HAP-1 (cell line): Measurements from ENCODE around the gene TULP4.
"Not testable (repeated sequence)": the region's sequence is repeated elsewhere in the genome, so short reads cannot be mapped to it uniquely, and the experiment has no call there.

Experiments used
- DNase-seq, 2 experiments: peaks; one replicate each; pipeline ENCODE4 v3.0.0-alpha.2; 2016 to 2020; ENCODE audit warnings: low spot score in 2 of 2
- H3K27me3 ChIP-seq: fragments of 250-450 bp; sonication (Bioruptor Pico); 2 replicates; pipeline ENCODE4 v1.5.1; 2020; ENCODE audit warnings: low read depth, mild to moderate bottlenecking, moderate library complexity
- H3K36me3 ChIP-seq: fragments of 250-450 bp; sonication (Bioruptor Pico); replicated peaks from 2 replicates; pipeline ENCODE4 v1.5.1; 2020; ENCODE audit warnings: mild to moderate bottlenecking
- H3K4me1 ChIP-seq: fragments of 250-450 bp; sonication (Bioruptor Pico); 2 replicates; pipeline ENCODE4 v1.5.1; 2020; ENCODE audit warnings: mild to moderate bottlenecking
- H3K4me3 ChIP-seq: fragments of 250-450 bp; sonication (Bioruptor Pico); 2 replicates; pipeline ENCODE4 v1.5.1; 2020; ENCODE audit warnings: mild to moderate bottlenecking, moderate library complexity
- H3K9me3 ChIP-seq: fragments of 250-450 bp; sonication (Bioruptor Pico); 2 replicates; pipeline ENCODE4 v1.5.1; 2020; ENCODE audit warnings: mild to moderate bottlenecking, moderate library complexity
- in situ Hi-C: fragments of 300-500 bp; cut with MboI; formaldehyde crosslinking; loops from 3 replicates; pipeline ENCODE4 v1.14.3; 2020; ENCODE audit warnings: low sequenced_read_pairs, inconsistent platforms, mixed read lengths

TULP4 gene

DNA sequence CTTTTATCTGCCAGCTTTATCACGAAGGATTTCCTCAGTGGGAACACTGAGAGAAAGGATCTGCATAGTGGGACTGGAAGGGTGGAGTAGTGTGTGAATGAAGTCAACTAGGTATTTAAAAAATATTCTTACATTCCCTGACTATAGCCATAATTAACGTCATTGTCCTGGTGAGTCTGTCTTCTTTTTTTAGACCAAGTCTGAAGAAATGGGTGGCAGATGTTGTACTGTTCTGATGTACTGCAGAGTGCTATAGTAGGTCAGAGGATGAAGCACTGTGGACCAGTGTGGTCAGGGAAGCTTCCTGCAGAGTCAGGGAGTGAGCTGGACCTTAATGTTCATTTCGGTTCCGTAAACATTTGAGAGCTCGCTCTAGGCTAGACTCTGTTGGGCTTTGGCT, 11.9 kb downstream of the TULP4 start:
- no peak for DNase-seq
- H3K4me3 ChIP-seq, result no peak overlapping the region

DNA sequence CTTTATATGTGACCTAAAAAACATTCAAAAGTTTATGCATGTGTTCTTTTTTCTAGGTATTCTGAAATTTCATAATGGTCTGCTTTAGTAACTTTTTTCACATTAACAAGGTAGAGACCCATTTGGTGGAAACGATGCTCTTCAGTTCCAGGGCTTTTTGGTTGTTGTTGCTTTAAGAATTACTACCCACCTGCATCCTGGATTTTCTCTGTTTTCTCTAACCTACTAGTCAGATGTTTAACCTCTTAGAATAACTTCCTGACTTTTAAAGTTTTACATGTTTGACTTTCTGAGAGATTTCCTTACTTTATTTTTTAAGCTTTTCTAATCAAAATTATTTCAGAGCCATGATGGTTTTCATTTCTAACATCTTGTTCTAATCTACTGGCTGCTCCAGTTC, 14.9 kb downstream of the TULP4 start:
- H3K36me3 ChIP-seq, result no peaks in the 10 kb centered on the region
- H3K27me3 ChIP-seq, result no peaks in the 10 kb centered on the region
- DNase-seq, result no peak
- H3K9me3 ChIP-seq, result no peaks in the 10 kb centered on the region
- H3K4me3 ChIP-seq, result no peak overlapping the region
- in situ Hi-C loops, result no loop called here
- H3K4me1 ChIP-seq, result 0 out of 2 replicates have a peak, but pooled peaks cover 3% of the 10 kb centered on the region

More for the DNA sequence above, 11.9 kb downstream of the TULP4 start:
- Histone ChIP-seq H3K36me3 (no peaks in the 10 kb centered on the region), H3K4me1 (0 out of 2 replicates have a peak, but pooled peaks cover 3% of the 10 kb centered on the region), H3K27me3 (no peaks in the 10 kb centered on the region), H3K9me3 (no peaks in the 10 kb centered on the region)
- in situ Hi-C loops, result no loop called here

DNA sequence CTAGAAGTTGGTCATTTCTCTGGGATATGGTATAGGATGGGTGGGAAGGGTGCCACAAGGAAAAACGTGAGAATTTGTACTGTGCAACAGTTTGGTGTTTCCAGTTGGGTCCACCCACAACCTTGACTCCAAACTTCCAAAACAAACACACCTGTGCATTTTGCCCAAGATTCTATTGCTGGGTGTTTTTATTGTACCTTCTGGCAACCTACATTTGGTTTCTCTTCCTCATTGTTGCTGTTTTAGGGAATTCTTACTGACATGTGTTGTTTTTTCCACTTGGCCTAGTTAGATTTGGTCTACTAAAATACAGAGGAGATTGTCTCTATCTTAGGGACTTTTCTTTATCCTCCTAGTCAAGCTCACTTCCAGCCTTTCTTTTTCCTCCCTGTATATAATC, 16.7 kb downstream of the TULP4 start:
- in situ Hi-C loops, result no loop called here
- Histone ChIP-seq H3K4me3 (no peak overlapping the region), H3K4me1 (no peaks in the 10 kb centered on the region), H3K36me3 (no peaks in the 10 kb centered on the region), H3K27me3 (no peaks in the 10 kb centered on the region), H3K9me3 (no peaks in the 10 kb centered on the region)
- no peak for DNase-seq

DNA sequence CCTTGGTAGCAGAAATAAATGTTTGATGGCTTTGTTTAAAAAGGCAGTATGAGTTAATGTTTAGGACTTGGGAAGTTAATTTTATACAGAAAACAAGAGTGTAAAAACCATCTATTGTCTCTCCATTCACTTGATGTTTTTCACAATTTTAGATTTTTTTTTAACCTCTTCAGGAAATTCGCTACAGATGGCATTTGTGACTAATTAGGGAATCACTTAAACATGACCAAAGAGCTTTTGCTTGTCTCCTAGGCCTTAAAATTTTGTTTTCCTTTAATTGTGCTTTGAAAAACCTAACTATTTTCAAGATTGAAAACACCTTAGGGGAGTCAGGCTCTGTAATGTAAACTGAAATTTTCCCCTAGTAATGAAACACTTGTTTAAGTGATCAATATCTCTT, 17.3 kb downstream of the TULP4 start:
- no peaks in the 10 kb centered on the region for H3K36me3 ChIP-seq
- H3K4me1 ChIP-seq, result no peaks in the 10 kb centered on the region
- in situ Hi-C loops, result no loop called here
- no peaks in the 10 kb centered on the region for H3K27me3 ChIP-seq
- no peak overlapping the region for H3K4me3 ChIP-seq
- no peaks in the 10 kb centered on the region for H3K9me3 ChIP-seq
- DNase-seq, result no peak

DNA sequence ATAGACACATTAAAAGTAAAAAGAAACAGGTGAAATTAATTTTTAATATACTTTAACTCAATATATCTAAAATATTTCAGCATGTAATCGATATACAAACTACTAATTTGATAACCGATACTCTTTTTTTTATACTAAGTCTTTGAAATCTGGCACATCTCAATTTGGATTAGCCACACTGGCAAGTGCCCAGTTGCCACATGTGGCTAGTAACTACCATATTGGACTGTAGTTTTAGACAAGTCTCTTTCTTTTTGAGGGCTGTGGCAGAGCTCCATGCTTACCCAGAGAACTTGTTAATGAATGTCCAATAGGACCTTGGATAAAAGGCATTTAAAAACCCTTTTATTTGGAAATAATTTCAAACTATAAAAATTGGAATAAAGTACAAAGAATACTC, 17.8 kb downstream of the TULP4 start:
- Histone ChIP-seq H3K27me3 (no peaks in the 10 kb centered on the region), H3K9me3 (no peaks in the 10 kb centered on the region), H3K4me3 (no peak overlapping the region), H3K36me3 (no peaks in the 10 kb centered on the region), H3K4me1 (no peaks in the 10 kb centered on the region)
- in situ Hi-C loops, result no loop called here
- no peak for DNase-seq

DNA sequence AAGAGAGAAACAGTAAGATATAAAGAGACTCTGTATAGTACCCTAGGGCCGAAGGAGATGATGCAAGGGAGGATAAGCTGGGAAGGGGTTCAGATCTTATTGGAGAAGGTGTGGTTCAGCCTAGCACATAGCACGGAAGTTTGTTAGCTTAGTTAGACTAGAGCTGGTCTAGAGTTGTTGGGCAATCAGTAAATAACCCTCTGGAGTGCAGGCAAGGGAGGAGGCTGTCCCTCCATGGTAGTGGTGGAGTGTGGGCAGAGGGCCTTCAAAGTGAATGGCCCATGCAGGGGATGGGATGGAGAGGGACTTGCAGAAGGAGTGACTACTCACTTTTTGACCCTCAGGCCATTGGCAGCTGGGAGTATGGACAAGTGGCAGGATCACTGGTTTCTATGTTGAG, 20.0 kb downstream of the TULP4 start:
- Histone ChIP-seq H3K4me3 (no peak overlapping the region), H3K36me3 (no peaks in the 10 kb centered on the region), H3K27me3 (no peaks in the 10 kb centered on the region), H3K9me3 (no peaks in the 10 kb centered on the region), H3K4me1 (no peaks in the 10 kb centered on the region)
- in situ Hi-C loops, result no loop called here
- no peak for DNase-seq

DNA sequence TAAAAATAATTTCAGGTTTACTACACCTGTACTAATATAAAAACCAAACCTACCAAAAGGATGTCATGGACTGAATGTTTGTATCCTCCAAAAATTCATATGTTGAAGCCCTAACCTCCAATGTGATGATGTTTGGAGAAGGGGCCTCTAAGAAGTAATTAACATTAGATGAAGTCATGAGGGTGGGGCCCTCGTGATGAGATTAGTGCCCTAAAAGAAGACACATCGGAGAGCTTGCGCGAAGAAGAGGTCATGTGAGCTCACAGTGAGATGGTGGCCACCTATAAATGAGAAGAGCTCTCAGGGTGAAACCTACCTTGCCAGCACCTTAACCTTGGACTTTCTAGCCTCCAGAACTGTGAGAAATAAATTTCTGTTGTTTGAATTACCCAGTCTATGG, 20.8 kb downstream of the TULP4 start:
- Histone ChIP-seq H3K4me1 (no peaks in the 10 kb centered on the region), H3K36me3 (no peaks in the 10 kb centered on the region), H3K27me3 (no peaks in the 10 kb centered on the region), H3K9me3 (no peaks in the 10 kb centered on the region), H3K4me3 (no peak overlapping the region)
- in situ Hi-C loops, result no loop called here
- no peak for DNase-seq

DNA sequence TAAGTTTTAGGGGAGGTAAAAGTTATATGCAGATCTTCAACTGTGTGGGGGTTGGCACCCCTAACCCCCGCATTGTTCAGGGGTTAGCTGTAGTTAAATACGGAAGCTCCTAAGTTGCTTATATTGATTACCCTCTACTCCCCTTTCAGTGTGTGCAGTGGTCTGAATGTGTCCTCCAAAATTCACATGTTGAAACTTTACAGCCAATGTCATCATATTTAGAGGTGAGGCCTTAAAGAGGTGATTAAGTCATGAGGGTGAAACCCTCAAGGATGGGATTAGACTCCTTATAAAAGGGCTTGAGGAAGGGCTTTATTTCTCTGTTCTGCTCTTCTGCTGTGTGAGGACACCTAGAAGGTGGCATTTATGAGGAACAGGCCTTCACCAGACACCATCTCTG, 22.3 kb downstream of the TULP4 start:
- Histone ChIP-seq H3K27me3 (no peaks in the 10 kb centered on the region), H3K9me3 (no peaks in the 10 kb centered on the region), H3K4me1 (no peaks in the 10 kb centered on the region), H3K4me3 (no peak overlapping the region), H3K36me3 (no peaks in the 10 kb centered on the region)
- in situ Hi-C loops, result no loop called here
- no peak for DNase-seq

DNA sequence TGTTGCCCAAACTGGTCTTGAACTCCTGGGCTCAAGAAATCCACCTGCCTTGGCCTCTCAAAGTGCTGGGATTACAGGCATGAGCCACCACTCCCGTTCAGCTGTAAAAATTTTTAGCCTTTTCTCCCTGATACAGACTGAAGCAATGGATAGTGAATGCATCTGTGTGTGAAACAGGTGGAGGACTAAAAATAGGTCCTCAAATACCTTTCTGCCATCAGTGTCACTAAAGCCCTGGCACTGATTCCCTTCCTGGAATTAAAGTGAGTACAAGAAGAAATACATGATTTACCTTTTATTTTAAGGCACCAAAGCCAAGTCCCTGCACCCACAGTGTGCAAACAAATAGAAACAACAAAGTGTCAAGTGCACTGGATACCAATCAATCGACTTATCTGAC, 25.1 kb downstream of the TULP4 start:
- in situ Hi-C loops, result no loop called here
- no peak for DNase-seq
- Histone ChIP-seq H3K27me3 (no peaks in the 10 kb centered on the region), H3K9me3 (no peaks in the 10 kb centered on the region), H3K4me3 (no peak overlapping the region), H3K4me1 (no peaks in the 10 kb centered on the region), H3K36me3 (no peaks in the 10 kb centered on the region; the same call in 1 of the 2 replicates)

DNA sequence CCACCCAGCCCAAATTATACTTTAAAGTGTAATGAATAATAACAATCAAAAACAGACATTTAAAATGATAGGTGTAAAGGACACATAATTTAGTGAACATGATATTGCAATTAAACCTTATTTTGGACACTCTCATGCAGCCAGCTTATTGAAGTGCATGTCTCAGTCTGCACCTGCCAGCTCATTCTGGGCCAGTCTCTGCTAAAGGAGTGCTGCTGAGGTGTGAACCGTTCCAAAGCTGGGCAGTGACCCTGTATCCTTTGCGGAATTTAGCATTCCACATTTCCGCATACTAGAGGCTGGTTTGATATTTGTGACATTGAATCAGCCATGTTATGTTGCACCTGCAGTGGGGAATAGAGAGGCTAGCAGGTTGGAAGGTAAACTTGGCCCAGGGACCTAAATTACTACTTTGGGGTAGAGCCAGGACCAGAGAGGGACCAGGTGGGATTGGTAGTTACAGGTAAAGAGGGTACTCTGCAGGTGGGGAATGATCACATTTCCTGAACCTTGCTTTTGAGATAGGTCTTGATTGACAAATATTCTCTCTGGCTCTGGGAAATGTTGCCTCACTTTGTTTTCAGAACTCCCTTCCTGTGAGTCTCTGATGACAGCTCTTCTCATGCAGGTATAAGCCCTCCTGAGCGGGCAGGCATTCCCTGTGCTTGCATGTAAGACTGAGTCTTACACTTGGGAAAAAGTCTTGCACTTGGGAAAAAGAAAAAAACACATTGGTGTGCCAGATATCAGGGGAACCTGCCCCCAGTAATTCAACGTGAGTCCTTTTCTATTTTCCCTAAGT, 26.2 kb downstream of the TULP4 start:
- H3K36me3 ChIP-seq, result no peaks in the 10 kb centered on the region; the same call in 1 of the 2 replicates
- no peaks in the 10 kb centered on the region for H3K27me3 ChIP-seq
- no peaks in the 10 kb centered on the region for H3K9me3 ChIP-seq
- in situ Hi-C loops, result no loop called here
- no peak for DNase-seq
- H3K4me3 ChIP-seq, result no peak overlapping the region
- peaks cover 3% of the 10 kb centered on the region; the same call in 1 of the 2 replicates for H3K4me1 ChIP-seq

DNA sequence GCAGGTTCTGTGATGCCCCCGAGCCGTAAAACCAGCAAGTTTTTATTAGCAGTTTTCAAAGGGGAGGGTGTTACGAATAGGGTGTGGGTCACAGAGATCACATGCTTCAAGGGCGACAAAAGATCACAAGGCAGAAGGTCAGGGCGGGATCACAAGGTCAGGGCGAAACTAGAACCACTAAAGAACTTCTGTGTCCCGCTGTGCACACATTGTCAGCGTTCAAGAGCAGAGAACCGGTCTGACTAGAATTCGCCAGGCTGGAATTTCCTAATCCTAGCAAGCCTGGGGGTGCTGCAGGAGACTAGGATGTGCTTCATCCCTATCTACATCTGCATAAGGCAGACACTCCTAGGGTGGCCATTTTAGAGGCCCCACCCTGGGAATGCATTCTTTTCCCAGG, 26.9 kb downstream of the TULP4 start:
- H3K36me3 ChIP-seq, H3K4me3 ChIP-seq, H3K4me1 ChIP-seq, in situ Hi-C loops, H3K9me3 ChIP-seq, DNase-seq, H3K27me3 ChIP-seq: not testable (repeated sequence)

DNA sequence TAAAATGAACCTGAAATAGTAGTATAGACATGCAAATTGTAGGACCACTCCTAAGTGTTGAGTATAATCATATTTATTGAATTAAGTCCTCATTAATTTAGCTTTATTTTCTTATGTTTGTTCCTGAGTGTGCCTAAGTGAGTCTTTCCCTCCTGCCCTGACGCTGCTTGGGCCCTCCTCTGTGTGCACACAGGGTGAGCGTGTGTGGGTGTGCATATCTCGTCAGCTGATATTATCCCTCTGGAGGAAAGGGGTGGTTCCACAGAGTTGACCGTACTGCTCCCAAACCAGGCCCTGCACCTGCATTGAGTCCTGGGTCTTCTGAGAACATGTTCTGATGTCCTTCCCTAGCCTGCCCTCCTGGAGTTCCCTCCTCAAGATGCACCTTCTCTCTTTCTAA, 28.0 kb downstream of the TULP4 start:
- in situ Hi-C loops, result no loop called here
- Histone ChIP-seq H3K4me3 (no peak overlapping the region), H3K36me3 (no peaks in the 10 kb centered on the region; the same call in none of the 2 replicates), H3K27me3 (no peaks in the 10 kb centered on the region), H3K4me1 (peaks cover 3% of the 10 kb centered on the region; the same call in 1 of the 2 replicates), H3K9me3 (peaks cover 6% of the 10 kb centered on the region)
- DNase-seq, result no peak

DNA sequence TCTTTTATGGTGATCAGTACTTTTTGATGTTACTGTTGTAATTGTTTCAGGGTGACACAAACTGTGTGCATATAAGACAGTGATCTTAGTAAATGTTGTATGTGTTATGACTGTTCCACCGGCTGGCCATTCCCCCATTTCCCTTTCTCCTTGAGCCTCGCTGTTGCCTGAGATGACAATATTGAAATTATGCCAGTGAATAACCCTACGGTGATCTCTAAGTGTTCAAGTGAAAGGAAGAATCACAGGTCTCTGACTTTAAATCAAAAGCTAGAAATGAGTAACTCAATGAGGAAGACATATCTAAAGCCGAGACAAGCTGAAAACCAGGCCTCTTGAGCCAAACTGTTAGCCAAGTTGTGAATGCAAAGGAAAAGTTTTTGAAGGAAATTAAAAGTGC, 32.3 kb downstream of the TULP4 start:
- Histone ChIP-seq H3K27me3 (no peaks in the 10 kb centered on the region), H3K9me3 (peaks cover 7% of the 10 kb centered on the region), H3K4me3 (no peak overlapping the region), H3K36me3 (no peaks in the 10 kb centered on the region; the same call in none of the 2 replicates), H3K4me1 (peaks cover 3% of the 10 kb centered on the region; the same call in 1 of the 2 replicates)
- no peak for DNase-seq
- in situ Hi-C loops, result no loop called here

DNA sequence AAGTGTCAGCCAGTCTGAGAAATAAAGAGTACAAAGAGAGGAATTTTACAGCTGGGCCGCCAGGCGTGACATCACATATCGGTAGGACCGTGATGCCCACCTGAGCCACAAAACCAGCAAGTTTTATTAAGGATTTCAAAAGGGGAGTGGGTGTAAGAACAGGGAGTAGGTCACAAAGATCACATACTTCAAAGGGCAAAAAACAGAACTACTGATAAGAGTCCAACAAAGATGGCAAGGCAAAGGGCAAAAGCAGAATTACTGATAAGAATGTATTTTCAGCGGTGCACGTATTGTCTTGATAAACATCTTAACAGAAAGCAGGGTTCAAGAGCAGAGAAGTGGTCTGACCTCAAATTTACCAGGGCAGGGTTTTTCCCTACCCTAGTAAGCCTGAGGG, 33.2 kb downstream of the TULP4 start:
- H3K9me3 ChIP-seq, DNase-seq, H3K4me3 ChIP-seq, in situ Hi-C loops, H3K4me1 ChIP-seq, H3K27me3 ChIP-seq, H3K36me3 ChIP-seq: not testable (repeated sequence)

DNA sequence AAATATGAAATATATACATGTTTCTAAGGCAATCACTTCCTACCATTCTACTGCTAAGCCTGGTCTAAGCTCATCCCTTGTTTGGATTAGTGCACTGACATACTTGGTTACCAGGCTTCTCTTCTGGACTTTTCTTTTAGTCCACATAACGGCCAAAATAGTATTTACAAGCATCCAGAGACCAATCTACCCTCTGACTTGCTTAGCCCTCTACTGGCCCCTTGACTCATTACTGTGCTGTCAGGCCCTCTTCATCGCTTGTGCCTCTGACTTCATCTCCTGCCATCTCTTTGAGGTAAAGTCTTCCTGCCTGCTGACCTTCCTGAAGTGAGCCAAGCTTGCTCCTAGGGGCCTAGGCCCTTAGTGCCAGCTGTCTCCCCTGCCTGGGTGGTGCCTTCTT, 35.1 kb downstream of the TULP4 start:
- H3K9me3 ChIP-seq, result peaks cover 7% of the 10 kb centered on the region
- in situ Hi-C loops, result no loop called here
- no peaks in the 10 kb centered on the region; the same call in 1 of the 2 replicates for H3K36me3 ChIP-seq
- no peak overlapping the region for H3K4me3 ChIP-seq
- no peak for DNase-seq
- H3K4me1 ChIP-seq, result peaks cover 3% of the 10 kb centered on the region; the same call in 1 of the 2 replicates
- no peaks in the 10 kb centered on the region for H3K27me3 ChIP-seq
